Neural progenitor cell (in vitro differentiated cells): ENCODE measurements around the gene ZNF512B.

Experiments used
- EZH2 ChIP-seq: fragments of 200-600 bp; sonication (generic); IDR thresholded peaks from 2 replicates; pipeline ENCODE4 v1.6.1; 2017; ENCODE audit warnings: antibody characterized with exemption, mild to moderate bottlenecking, moderate library complexity
- TF ChIP-seq, protein P1 (sequence below): fragments of 200-600 bp; sonication (generic); IDR thresholded peaks from 2 replicates; pipeline ENCODE4 v1.5.1; 2017; ENCODE audit warnings: antibody characterized with exemption, mild to moderate bottlenecking

DNA sequence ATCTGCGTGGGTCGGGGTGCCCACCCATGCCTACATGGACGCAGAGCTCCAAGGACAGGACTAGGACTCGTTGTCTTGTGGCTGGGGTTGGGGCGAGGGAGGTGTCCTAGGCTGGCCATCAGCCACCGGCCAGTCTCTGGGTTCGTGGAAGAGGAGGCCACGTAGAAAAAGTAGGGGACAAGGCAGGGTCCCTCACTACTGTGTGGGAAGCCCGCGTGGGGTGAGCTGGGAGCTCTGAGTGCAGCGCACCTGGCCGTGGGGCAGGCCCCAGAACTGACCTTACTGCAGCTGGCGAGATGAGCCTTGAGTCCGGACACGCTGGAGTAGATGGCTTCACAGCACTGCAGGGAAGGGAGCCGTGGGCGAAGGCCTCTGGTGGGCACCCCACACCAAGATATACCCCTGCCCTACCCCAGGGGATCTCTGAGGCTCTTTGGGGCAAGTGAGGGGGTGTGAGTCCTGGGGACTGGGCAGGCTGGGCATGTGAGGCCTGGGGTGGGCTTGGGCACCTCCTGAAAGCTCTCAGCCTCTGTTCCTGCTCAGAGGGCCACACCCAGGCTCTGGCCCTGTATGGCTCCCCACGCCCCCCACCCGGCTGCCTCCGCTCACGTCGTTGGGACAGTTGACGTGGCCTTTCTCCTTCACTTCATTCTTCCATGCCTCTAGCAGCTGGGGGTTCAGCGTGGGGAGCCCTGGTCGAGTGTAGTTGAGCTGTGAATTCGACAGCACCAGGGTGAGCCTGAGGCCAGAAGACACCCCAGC is 7.9 kb downstream of the ZNF512B start:
- TF ChIP-seq, protein P1, sequence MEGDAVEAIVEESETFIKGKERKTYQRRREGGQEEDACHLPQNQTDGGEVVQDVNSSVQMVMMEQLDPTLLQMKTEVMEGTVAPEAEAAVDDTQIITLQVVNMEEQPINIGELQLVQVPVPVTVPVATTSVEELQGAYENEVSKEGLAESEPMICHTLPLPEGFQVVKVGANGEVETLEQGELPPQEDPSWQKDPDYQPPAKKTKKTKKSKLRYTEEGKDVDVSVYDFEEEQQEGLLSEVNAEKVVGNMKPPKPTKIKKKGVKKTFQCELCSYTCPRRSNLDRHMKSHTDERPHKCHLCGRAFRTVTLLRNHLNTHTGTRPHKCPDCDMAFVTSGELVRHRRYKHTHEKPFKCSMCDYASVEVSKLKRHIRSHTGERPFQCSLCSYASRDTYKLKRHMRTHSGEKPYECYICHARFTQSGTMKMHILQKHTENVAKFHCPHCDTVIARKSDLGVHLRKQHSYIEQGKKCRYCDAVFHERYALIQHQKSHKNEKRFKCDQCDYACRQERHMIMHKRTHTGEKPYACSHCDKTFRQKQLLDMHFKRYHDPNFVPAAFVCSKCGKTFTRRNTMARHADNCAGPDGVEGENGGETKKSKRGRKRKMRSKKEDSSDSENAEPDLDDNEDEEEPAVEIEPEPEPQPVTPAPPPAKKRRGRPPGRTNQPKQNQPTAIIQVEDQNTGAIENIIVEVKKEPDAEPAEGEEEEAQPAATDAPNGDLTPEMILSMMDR: no peak
- no peak for TF ChIP-seq EZH2
